WTC11 (cell line): ENCODE data around the gene BORCS5. TPM values are rescaled to one million over a fixed set of nuclear protein-coding genes. Genes with fewer than 3 reads are reported as not detected.
"Not testable (repeated sequence)": the region's sequence is repeated elsewhere in the genome, so short reads cannot be mapped to it uniquely, and the experiment has no call there.

Experiments
- ATAC-seq: fragments of 200-7000 bp; cut with Tn5 transposase; 2 replicates; pipeline ENCODE4 v1.10.0; 2021; ENCODE audit warnings: mild to moderate bottlenecking, moderate library complexity
- CTCF ChIA-PET: fragments of 300-600 bp; sonication (Branson Sonifier 250); formaldehyde crosslinking; loops from one replicate; lab custom pipeline; 2021; ENCODE audit warnings: antibody characterized with exemption; lab: Charles Lee
- POLR2A ChIA-PET: fragments of 350-600 bp; sonication (Branson Sonifier 250); formaldehyde crosslinking; loops from one replicate; lab custom pipeline; 2021; ENCODE audit warnings: antibody characterized with exemption; lab: Charles Lee
- DNase-seq: peaks from one replicate; pipeline ENCODE4 v3.0.0; 2021; ENCODE audit warnings: low spot score
- H3K27ac Mint-ChIP-seq: 2 replicates; pipeline ENCODE4 v1.8.0; 2021; ENCODE audit warnings: mixed read lengths
- H3K27me3 Mint-ChIP-seq: 2 replicates; pipeline ENCODE4 v1.8.0; 2021; ENCODE audit warnings: low read depth, mild to moderate bottlenecking, moderate library complexity, mixed read lengths
- H3K36me3 Mint-ChIP-seq: 2 replicates; pipeline ENCODE4 v1.8.0; 2021; ENCODE audit warnings: mixed read lengths
- H3K4me1 Mint-ChIP-seq: 2 replicates; pipeline ENCODE4 v1.8.0; 2022; ENCODE audit warnings: mixed read lengths
- H3K4me3 Mint-ChIP-seq: 2 replicates; pipeline ENCODE4 v1.8.0; 2021; ENCODE audit warnings: mild to moderate bottlenecking, moderate library complexity, mixed read lengths
- H3K9me3 Mint-ChIP-seq: 2 replicates; pipeline ENCODE4 v1.8.0; 2021; ENCODE audit warnings: mixed read lengths
- CREB1 ChIP-seq: sonication (generic); formaldehyde crosslinking; IDR thresholded peaks from 2 replicates; pipeline ENCODE4 v1.8.0; 2023; ENCODE audit warnings: mild to moderate bottlenecking, missing genetic modification reagents
- HMGA2 ChIP-seq: fragments of 250-450 bp; sonication (Bioruptor Pico); IDR thresholded peaks from 2 replicates; pipeline ENCODE4 v1.4.0; 2021; ENCODE audit warnings: mild to moderate bottlenecking, moderate library complexity
- NFATC4 ChIP-seq: fragments of 250-450 bp; sonication (Bioruptor Pico); IDR thresholded peaks from 2 replicates; pipeline ENCODE4 v1.9.0; 2021; ENCODE audit warnings: mild to moderate bottlenecking
- NFE2L1 ChIP-seq: sonication (generic); formaldehyde crosslinking; IDR thresholded peaks from 2 replicates; pipeline ENCODE4 v1.8.1; 2023; ENCODE audit warnings: missing genetic modification reagents
- NFYB ChIP-seq: sonication (generic); formaldehyde crosslinking; conservative IDR thresholded peaks from 2 replicates; pipeline ENCODE4 v1.8.0; 2022; ENCODE audit warnings: low read depth, missing genetic modification reagents
- NR1H2 ChIP-seq: sonication (generic); formaldehyde crosslinking; IDR thresholded peaks from 2 replicates; pipeline ENCODE4 v1.9.0; 2021; ENCODE audit warnings: mild to moderate bottlenecking, moderate library complexity, missing genetic modification reagents
- SMAD3 ChIP-seq: sonication (generic); formaldehyde crosslinking; IDR thresholded peaks from 2 replicates; pipeline ENCODE4 v1.8.0; 2022; ENCODE audit warnings: missing genetic modification reagents, mild to moderate bottlenecking, borderline replicate concordance
- TEAD1 ChIP-seq: sonication (generic); formaldehyde crosslinking; IDR thresholded peaks from 2 replicates; pipeline ENCODE4 v1.8.0; 2022; ENCODE audit warnings: mild to moderate bottlenecking, missing genetic modification reagents
- ZNF219 ChIP-seq: sonication (generic); formaldehyde crosslinking; IDR thresholded peaks from 2 replicates; pipeline ENCODE4 v1.8.0; 2023; ENCODE audit warnings: missing genetic modification reagents, mild to moderate bottlenecking, borderline replicate concordance
- ZNF396 ChIP-seq: fragments of 250-450 bp; sonication (Bioruptor Pico); IDR thresholded peaks from 2 replicates; pipeline ENCODE4 v1.8.0; 2021; ENCODE audit warnings: mild to moderate bottlenecking, moderate library complexity, borderline replicate concordance
- ZNF671 ChIP-seq: fragments of 250-450 bp; sonication (Bioruptor Pico); IDR thresholded peaks from 2 replicates; pipeline ENCODE4 v1.8.0; 2021; ENCODE audit warnings: mild to moderate bottlenecking
- total RNA-seq: library from RNA; stranded (reverse); gene quantifications from 3 replicates; pipeline ENCODE4 v1.2.3, GENCODE V29; 2021
- TF ChIP-seq, protein P1 (sequence below): fragments of 250-450 bp; sonication (Bioruptor Pico); IDR thresholded peaks from 2 replicates; pipeline ENCODE4 v1.9.0; 2021; ENCODE audit warnings: mild to moderate bottlenecking, borderline replicate concordance
- TF ChIP-seq, protein P2 (sequence below): sonication (generic); formaldehyde crosslinking; IDR thresholded peaks from 2 replicates; pipeline ENCODE4 v1.8.0; 2022; ENCODE audit warnings: mild to moderate bottlenecking, missing genetic modification reagents
- TF ChIP-seq, protein P3 (sequence below): sonication (generic); formaldehyde crosslinking; conservative IDR thresholded peaks from 2 replicates; pipeline ENCODE4 v1.8.1; 2022; ENCODE audit warnings: mild to moderate bottlenecking, missing genetic modification reagents
- TF ChIP-seq, protein P4 (sequence below): sonication (generic); formaldehyde crosslinking; IDR thresholded peaks from 2 replicates; pipeline ENCODE4 v1.8.1; 2023; ENCODE audit warnings: mild to moderate bottlenecking, missing genetic modification reagents
- TF ChIP-seq, protein P5 (sequence below): sonication (generic); formaldehyde crosslinking; IDR thresholded peaks from 2 replicates; pipeline ENCODE4 v1.8.1; 2023; ENCODE audit warnings: mild to moderate bottlenecking, missing genetic modification reagents
- TF ChIP-seq, protein P6 (sequence below): fragments of 250-450 bp; sonication (Bioruptor Pico); IDR thresholded peaks from 2 replicates; pipeline ENCODE4 v2.1.2; 2022; ENCODE audit warnings: mild to moderate bottlenecking, moderate library complexity

The BORCS5 gene
- total RNA-seq, 1 experiment from 2014 or later = 16.4 TPM

DNA sequence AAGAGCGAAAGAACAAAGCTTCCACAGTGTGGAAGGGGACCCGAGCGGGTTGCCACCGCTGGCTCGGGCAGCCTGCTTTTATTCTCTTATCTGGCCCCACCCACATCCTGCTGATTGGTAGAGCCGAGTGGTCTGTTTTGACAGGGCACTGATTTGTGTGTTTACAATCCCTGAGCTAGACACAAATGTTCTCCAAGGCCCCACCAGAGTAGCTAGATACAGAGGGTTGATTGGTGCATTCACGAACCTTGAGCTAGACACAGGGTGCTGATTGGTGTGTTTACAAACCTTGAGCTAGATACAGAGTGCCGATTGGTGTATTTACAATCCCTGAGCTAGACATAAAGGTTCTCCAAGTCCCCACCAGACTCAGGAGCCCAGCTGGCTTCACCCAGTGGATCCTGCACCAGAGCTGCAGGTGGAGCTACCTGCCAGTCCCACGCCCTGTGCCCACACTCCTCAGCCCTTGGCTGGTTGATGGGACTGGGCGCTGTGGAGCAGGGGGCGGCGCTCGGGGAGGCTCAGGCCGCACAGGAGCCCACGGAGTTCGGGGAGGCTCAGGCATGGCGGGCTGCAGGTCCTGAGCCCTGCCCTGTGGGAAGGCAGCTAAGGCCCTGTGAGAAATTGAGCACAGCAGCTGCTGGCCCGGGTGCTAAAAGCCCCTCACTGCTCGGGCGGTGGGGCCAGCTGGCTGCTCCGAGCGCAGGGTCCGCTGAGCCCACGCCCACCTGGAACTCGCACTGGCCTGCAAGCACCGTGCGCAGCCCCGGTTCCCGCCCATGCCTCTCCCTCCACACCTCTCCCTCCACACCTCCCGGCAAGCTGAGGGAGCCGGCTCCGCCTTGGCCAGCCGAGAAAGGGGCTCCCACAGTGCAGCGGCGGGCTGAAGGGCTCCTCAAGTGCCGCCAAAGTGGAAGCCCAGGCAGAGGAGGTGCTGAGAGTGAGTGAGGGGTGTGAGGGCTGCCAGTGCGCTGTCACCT is 115.4 kb downstream of the BORCS5 start:
- H3K4me1 Mint-ChIP-seq, H3K27me3 Mint-ChIP-seq, H3K4me3 Mint-ChIP-seq, POLR2A ChIA-PET, DNase-seq, H3K27ac Mint-ChIP-seq: not testable (repeated sequence)
- Mint-ChIP-seq H3K9me3 (peaks cover 24% of the 10 kb centered on the region), H3K36me3 (peaks cover 45% of the 10 kb centered on the region)
- CTCF ChIA-PET = interaction anchor here (0.7 to 1.1 kb wide), 2 partner anchors 9 to 31 kb away, joined by 3 read pairs; no protein-coding TSS in a partner anchor
- peak; percentile 59 for ATAC-seq
- TF ChIP-seq NFATC4 = 0 out of 2 replicates have a peak, but pooled peaks have one; percentile 17
- peak; percentile 31; the same call in 1 of the 2 replicates for TF ChIP-seq NFYB (CRISPR knock-in tag)

DNA sequence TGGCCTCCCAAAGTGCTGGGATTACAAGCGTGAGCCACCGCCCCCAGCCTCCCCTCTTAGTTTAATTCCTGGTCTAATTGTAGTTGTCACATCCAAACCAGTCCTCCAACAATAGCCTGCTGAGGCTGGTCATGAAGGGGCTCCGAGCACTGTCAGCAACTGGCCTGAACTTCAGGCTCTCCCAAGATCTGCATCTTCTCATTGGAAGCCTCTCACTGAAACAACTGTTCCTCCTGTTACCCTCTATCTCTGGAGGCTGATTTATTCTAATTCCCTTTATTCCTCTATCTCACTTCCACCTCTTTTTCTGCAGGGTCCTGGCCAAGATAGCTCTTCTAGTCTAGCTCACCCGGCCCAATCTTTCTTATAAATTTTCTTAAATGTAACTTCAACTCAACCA is 116.3 kb downstream of the BORCS5 start:
- H3K36me3 Mint-ChIP-seq = peaks cover 52% of the 10 kb centered on the region
- peaks cover 24% of the 10 kb centered on the region for H3K9me3 Mint-ChIP-seq
- H3K27me3 Mint-ChIP-seq = peaks cover 2% of the 10 kb centered on the region
- H3K27ac Mint-ChIP-seq = peak overlapping the region; percentile 17; the same call in 1 of the 2 replicates
- DNase-seq = no peak
- ChIA-PET CTCF (interaction anchor here (1.0 to 2.1 kb wide), 4 partner anchors 30 to 264 kb away, joined by 3 to 6 read pairs (median 3); no protein-coding TSS in a partner anchor), POLR2A (no interaction called here)
- ATAC-seq = no peak
- peaks cover 7% of the 10 kb centered on the region for H3K4me1 Mint-ChIP-seq
- no peak overlapping the region for H3K4me3 Mint-ChIP-seq
- TF ChIP-seq NFE2L1 (CRISPR knock-in tag) (no peak), ZNF671 (CRISPR knock-in tag) (no peak)
- TF ChIP-seq, protein P1, sequence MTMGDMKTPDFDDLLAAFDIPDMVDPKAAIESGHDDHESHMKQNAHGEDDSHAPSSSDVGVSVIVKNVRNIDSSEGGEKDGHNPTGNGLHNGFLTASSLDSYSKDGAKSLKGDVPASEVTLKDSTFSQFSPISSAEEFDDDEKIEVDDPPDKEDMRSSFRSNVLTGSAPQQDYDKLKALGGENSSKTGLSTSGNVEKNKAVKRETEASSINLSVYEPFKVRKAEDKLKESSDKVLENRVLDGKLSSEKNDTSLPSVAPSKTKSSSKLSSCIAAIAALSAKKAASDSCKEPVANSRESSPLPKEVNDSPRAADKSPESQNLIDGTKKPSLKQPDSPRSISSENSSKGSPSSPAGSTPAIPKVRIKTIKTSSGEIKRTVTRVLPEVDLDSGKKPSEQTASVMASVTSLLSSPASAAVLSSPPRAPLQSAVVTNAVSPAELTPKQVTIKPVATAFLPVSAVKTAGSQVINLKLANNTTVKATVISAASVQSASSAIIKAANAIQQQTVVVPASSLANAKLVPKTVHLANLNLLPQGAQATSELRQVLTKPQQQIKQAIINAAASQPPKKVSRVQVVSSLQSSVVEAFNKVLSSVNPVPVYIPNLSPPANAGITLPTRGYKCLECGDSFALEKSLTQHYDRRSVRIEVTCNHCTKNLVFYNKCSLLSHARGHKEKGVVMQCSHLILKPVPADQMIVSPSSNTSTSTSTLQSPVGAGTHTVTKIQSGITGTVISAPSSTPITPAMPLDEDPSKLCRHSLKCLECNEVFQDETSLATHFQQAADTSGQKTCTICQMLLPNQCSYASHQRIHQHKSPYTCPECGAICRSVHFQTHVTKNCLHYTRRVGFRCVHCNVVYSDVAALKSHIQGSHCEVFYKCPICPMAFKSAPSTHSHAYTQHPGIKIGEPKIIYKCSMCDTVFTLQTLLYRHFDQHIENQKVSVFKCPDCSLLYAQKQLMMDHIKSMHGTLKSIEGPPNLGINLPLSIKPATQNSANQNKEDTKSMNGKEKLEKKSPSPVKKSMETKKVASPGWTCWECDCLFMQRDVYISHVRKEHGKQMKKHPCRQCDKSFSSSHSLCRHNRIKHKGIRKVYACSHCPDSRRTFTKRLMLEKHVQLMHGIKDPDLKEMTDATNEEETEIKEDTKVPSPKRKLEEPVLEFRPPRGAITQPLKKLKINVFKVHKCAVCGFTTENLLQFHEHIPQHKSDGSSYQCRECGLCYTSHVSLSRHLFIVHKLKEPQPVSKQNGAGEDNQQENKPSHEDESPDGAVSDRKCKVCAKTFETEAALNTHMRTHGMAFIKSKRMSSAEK (CRISPR knock-in tag) = no peak
- TF ChIP-seq, protein P2, sequence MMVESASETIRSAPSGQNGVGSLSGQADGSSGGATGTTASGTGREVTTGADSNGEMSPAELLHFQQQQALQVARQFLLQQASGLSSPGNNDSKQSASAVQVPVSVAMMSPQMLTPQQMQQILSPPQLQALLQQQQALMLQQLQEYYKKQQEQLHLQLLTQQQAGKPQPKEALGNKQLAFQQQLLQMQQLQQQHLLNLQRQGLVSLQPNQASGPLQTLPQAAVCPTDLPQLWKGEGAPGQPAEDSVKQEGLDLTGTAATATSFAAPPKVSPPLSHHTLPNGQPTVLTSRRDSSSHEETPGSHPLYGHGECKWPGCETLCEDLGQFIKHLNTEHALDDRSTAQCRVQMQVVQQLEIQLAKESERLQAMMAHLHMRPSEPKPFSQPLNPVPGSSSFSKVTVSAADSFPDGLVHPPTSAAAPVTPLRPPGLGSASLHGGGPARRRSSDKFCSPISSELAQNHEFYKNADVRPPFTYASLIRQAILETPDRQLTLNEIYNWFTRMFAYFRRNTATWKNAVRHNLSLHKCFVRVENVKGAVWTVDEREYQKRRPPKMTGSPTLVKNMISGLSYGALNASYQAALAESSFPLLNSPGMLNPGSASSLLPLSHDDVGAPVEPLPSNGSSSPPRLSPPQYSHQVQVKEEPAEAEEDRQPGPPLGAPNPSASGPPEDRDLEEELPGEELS (CRISPR knock-in tag) = no peak
- TF ChIP-seq, protein P3, sequence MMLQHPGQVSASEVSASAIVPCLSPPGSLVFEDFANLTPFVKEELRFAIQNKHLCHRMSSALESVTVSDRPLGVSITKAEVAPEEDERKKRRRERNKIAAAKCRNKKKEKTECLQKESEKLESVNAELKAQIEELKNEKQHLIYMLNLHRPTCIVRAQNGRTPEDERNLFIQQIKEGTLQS (CRISPR knock-in tag) = no peak

DNA sequence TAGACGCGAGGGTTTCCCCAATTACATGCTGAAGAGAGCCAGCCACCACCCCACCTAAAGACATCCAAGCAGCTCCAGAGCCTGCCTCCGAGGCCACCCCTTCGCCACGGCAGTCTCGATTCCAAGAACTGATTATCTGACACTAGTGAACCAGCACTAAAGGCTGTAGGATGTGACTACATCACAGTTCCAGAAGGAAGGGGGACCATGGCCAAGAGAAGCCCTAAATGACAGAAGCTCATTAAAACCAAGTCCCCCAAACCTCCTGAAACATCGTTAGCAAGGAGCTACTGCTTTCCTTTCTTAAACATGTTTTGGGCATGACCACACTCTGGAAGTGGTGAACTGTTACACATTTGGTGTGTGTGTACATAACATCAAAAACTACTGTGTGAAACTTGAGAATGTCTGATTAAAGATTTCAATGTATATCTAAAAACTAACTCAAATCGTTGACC is 117.6 kb downstream of the BORCS5 start:
- ChIA-PET POLR2A (no interaction called here), CTCF (interaction anchor here (1.0 to 2.1 kb wide), 2 partner anchors 29 to 98 kb away, joined by 3 to 6 read pairs; no protein-coding TSS in a partner anchor)
- no peak overlapping the region for H3K4me3 Mint-ChIP-seq
- H3K27me3 Mint-ChIP-seq = peaks cover 2% of the 10 kb centered on the region
- H3K27ac Mint-ChIP-seq = peak overlapping the region; percentile 32
- ATAC-seq = no peak
- H3K4me1 Mint-ChIP-seq = peaks cover 13% of the 10 kb centered on the region
- peaks cover 21% of the 10 kb centered on the region for H3K9me3 Mint-ChIP-seq
- DNase-seq = no peak
- H3K36me3 Mint-ChIP-seq = peaks cover 58% of the 10 kb centered on the region
- TF ChIP-seq NR1H2 (CRISPR knock-in tag) = no peak
- TF ChIP-seq, protein P4, sequence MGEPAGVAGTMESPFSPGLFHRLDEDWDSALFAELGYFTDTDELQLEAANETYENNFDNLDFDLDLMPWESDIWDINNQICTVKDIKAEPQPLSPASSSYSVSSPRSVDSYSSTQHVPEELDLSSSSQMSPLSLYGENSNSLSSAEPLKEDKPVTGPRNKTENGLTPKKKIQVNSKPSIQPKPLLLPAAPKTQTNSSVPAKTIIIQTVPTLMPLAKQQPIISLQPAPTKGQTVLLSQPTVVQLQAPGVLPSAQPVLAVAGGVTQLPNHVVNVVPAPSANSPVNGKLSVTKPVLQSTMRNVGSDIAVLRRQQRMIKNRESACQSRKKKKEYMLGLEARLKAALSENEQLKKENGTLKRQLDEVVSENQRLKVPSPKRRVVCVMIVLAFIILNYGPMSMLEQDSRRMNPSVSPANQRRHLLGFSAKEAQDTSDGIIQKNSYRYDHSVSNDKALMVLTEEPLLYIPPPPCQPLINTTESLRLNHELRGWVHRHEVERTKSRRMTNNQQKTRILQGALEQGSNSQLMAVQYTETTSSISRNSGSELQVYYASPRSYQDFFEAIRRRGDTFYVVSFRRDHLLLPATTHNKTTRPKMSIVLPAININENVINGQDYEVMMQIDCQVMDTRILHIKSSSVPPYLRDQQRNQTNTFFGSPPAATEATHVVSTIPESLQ (CRISPR knock-in tag) = no peak
- no peak for TF ChIP-seq ZNF396 (CRISPR knock-in tag)
- no peak for TF ChIP-seq CREB1 (CRISPR knock-in tag)
- TF ChIP-seq SMAD3 = no peak
- no peak for TF ChIP-seq TEAD1
- TF ChIP-seq ZNF219 = no peak
- TF ChIP-seq, protein P5, sequence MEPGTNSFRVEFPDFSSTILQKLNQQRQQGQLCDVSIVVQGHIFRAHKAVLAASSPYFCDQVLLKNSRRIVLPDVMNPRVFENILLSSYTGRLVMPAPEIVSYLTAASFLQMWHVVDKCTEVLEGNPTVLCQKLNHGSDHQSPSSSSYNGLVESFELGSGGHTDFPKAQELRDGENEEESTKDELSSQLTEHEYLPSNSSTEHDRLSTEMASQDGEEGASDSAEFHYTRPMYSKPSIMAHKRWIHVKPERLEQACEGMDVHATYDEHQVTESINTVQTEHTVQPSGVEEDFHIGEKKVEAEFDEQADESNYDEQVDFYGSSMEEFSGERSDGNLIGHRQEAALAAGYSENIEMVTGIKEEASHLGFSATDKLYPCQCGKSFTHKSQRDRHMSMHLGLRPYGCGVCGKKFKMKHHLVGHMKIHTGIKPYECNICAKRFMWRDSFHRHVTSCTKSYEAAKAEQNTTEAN (CRISPR knock-in tag) = no peak
- TF ChIP-seq, protein P6, sequence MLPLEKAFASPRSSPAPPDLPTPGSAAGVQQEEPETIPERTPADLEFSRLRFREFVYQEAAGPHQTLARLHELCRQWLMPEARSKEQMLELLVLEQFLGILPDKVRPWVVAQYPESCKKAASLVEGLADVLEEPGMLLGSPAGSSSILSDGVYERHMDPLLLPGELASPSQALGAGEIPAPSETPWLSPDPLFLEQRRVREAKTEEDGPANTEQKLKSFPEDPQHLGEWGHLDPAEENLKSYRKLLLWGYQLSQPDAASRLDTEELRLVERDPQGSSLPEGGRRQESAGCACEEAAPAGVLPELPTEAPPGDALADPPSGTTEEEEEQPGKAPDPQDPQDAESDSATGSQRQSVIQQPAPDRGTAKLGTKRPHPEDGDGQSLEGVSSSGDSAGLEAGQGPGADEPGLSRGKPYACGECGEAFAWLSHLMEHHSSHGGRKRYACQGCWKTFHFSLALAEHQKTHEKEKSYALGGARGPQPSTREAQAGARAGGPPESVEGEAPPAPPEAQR (CRISPR knock-in tag) = no peak
- TF ChIP-seq HMGA2 (CRISPR knock-in tag) = no peak
